Osteocyte (in vitro differentiated cells): ENCODE data around the gene SINHCAF. TPM values are rescaled to one million over a fixed set of nuclear protein-coding genes. Genes with fewer than 3 reads are reported as not detected.

Source experiments
- DNase-seq: peaks from one replicate; pipeline ENCODE4 v3.0.0; 2021; ENCODE audit warnings: mixed read lengths; ENCODE audit not compliant: unreplicated experiment; ENCODE audit errors: extremely low spot score
- H3K27ac Mint-ChIP-seq: one replicate; pipeline ENCODE4 v1.8.0; 2021; ENCODE audit warnings: mild to moderate bottlenecking, mixed read lengths; ENCODE audit not compliant: unreplicated experiment
- H3K27me3 Mint-ChIP-seq: one replicate; pipeline ENCODE4 v1.8.0; 2021; ENCODE audit warnings: mixed read lengths; ENCODE audit not compliant: unreplicated experiment
- H3K36me3 Mint-ChIP-seq: one replicate; pipeline ENCODE4 v1.8.0; 2021; ENCODE audit warnings: mixed read lengths; ENCODE audit not compliant: unreplicated experiment
- H3K4me1 Mint-ChIP-seq: one replicate; pipeline ENCODE4 v1.8.0; 2021; ENCODE audit warnings: mixed read lengths; ENCODE audit not compliant: unreplicated experiment
- H3K4me3 Mint-ChIP-seq: one replicate; pipeline ENCODE4 v1.8.0; 2021; ENCODE audit warnings: mild to moderate bottlenecking, moderate library complexity, mixed read lengths; ENCODE audit not compliant: unreplicated experiment
- H3K9me3 Mint-ChIP-seq: one replicate; pipeline ENCODE4 v1.8.0; 2021; ENCODE audit warnings: mixed read lengths; ENCODE audit not compliant: unreplicated experiment
- CTCF ChIP-seq: fragments of 200-600 bp; sonication (generic); IDR thresholded peaks from 2 replicates; pipeline ENCODE4 v1.5.0; 2021; ENCODE audit warnings: antibody characterized with exemption, mild to moderate bottlenecking, moderate library complexity
- total RNA-seq: library from RNA; stranded (reverse); gene quantifications from 2 replicates; pipeline ENCODE4 v1.2.1, GENCODE V29; 2021

The SINHCAF gene
- total RNA-seq, 1 donor from 2014 or later: 41.1 TPM

GRCh38 chr12:31306866-31307265, 19.1 kb downstream of the SINHCAF start:
- Mint-ChIP-seq H3K27me3 (no peaks in the 10 kb centered on the region), H3K27ac (no peak overlapping the region), H3K9me3 (no peaks in the 10 kb centered on the region), H3K4me1 (peaks cover 2% of the 10 kb centered on the region), H3K4me3 (no peak overlapping the region), H3K36me3 (peaks cover 20% of the 10 kb centered on the region)
- no peak for DNase-seq
- TF ChIP-seq CTCF: no peak

- no peak for DNase-seq
- H3K27ac Mint-ChIP-seq: no peak overlapping the region
- peaks cover 22% of the 10 kb centered on the region for H3K36me3 Mint-ChIP-seq
- H3K4me3 Mint-ChIP-seq: no peak overlapping the region
- no peak for TF ChIP-seq CTCF
- H3K27me3 Mint-ChIP-seq: no peaks in the 10 kb centered on the region
- H3K9me3 Mint-ChIP-seq: no peaks in the 10 kb centered on the region
- peaks cover 4% of the 10 kb centered on the region for H3K4me1 Mint-ChIP-seq
Measured at GRCh38 chr12:31303466-31303865, 22.5 kb downstream of the SINHCAF start.

- no peak overlapping the region for H3K27ac Mint-ChIP-seq
- no peaks in the 10 kb centered on the region for H3K9me3 Mint-ChIP-seq
- H3K4me1 Mint-ChIP-seq: peaks cover 7% of the 10 kb centered on the region
- peaks cover 24% of the 10 kb centered on the region for H3K36me3 Mint-ChIP-seq
- no peak for DNase-seq
- no peaks in the 10 kb centered on the region for H3K27me3 Mint-ChIP-seq
- no peak for TF ChIP-seq CTCF
- no peak overlapping the region for H3K4me3 Mint-ChIP-seq
Measured at GRCh38 chr12:31301311-31301710, 24.6 kb downstream of the SINHCAF start.

DNA sequence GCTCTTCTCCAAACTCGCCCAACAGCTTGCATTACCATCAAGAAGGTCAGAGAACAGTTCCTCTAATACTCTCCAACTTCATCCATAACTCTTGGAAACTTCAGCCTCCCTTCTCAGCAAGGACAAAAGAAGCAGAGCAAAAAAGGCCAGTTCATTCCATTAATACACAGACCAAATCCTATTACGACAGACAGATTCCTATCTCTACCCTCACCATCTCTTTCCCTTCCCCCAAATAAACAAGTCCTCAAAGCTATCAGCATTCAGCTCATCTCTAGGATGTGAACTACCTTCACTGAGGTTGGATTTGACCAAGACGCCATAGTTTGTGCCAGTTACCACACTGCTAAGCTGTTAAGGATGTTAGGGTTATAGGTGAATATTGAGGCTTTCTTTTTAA, 25.2 kb downstream of the SINHCAF start:
- TF ChIP-seq CTCF: no peak
- Mint-ChIP-seq H3K4me3 (no peak overlapping the region), H3K27me3 (no peaks in the 10 kb centered on the region), H3K27ac (no peak overlapping the region), H3K4me1 (peaks cover 7% of the 10 kb centered on the region), H3K36me3 (peaks cover 24% of the 10 kb centered on the region), H3K9me3 (no peaks in the 10 kb centered on the region)
- DNase-seq: no peak

DNA sequence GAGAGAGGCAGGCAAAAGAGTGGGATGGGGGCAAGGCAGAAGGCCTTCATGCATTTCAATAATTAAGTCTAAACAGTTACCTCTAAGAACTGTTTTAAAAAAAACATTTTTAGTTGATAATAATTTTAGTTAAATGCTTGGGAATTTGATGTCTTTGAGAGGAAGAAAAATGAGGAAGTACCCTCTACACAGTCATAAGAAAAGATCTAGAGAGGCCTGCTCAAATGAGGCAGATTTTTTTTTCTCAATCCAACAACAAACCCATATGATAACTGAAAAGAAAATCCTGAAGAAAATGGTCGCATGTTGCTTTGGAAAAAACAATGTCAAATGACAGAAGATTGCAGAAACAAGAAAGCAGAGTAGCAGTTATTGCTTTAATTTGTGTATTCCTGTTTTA, 25.6 kb downstream of the SINHCAF start:
- Mint-ChIP-seq H3K4me1 (peaks cover 7% of the 10 kb centered on the region), H3K4me3 (no peak overlapping the region), H3K36me3 (peaks cover 25% of the 10 kb centered on the region), H3K27ac (no peak overlapping the region), H3K9me3 (no peaks in the 10 kb centered on the region), H3K27me3 (no peaks in the 10 kb centered on the region)
- DNase-seq: no peak
- no peak for TF ChIP-seq CTCF
